ENCODE data around the gene TLR2. TPM values are rescaled to one million over a fixed set of nuclear protein-coding genes. Genes with fewer than 3 reads are reported as not detected.

TLR2 gene
- total RNA-seq, 1 experiment from 2014 or later: 0.28 TPM

DNA sequence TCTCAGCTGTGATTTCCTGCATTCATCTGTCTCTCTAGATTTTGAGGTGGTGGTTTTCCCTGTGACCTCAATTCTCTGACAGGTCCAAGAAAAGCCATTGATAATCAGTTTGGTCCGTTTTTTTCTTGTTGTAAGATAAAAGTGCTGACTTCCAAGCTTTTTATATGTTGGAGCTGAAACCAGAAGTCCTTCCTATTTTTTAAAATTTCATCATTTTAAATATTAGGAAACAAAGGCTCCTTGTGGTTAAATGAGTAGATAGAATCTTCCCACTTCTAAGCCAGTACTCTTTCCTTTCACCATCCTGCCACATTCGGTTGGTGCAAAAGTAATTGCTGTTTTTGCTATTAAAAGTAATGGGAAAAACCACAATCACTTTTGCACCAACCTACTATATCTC lies 57.5 kb downstream of the TLR2 start:
- in situ Hi-C loops (cut with HindIII; ENCODE audit: low pct_unique_long_range_greater_than_20kb, low sequenced_read_pairs): no loop called here
- no peak for ATAC-seq
- intact Hi-C loops (cut with micrococcal nuclease; ENCODE audit: unreplicated experiment): loop anchor here (10.0 kb wide), 1 partner anchor 397 kb away; the partner anchor contains the start of gene MND1

DNA sequence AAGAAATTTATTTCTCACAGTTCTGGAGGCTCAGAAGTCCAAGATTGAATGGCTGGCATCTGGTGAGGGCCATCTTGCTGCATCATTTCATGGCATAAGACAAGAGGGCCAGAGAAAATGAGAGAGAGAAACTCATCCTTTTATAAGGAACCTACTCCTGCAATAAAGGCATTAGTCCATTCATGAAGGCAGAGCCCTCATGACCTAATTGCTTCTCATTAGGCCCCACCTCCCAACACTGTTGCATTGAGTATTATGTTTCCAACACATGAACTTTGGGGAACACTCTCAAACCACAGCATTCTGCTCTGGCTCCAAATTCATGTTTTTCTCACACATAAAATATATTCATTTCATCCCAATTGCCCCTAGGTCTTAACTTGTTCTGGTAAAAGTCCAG lies 61.6 kb downstream of the TLR2 start:
- intact Hi-C loops (cut with micrococcal nuclease; ENCODE audit: unreplicated experiment) (loop anchor here (10.0 kb wide), 1 partner anchor 401 kb away; the partner anchor contains the start of gene MND1), in situ Hi-C loops (cut with HindIII; ENCODE audit: low pct_unique_long_range_greater_than_20kb, low sequenced_read_pairs) (no loop called here)
- no peaks in the 10 kb centered on the region for H3K36me3 ChIP-seq (ENCODE audit: control insufficient read depth, insufficient read depth, low read length)
- H3K27ac ChIP-seq (ENCODE audit: low read length): no peak overlapping the region
- ATAC-seq (no peak), DNase-seq (ENCODE audit: low read depth, low spot score) (no peak)
- no TSS peak for BruUV-seq (replicated peaks)
- no peaks in the 10 kb centered on the region for H3K27me3 ChIP-seq (ENCODE audit: control insufficient read depth, insufficient read depth, low read length)
- no peaks in the 10 kb centered on the region for H3K4me1 ChIP-seq (ENCODE audit: control insufficient read depth, insufficient read depth, low read length)
- TF ChIP-seq POLR2AphosphoS5 (IDR thresholded peaks at IDR 0.05; ENCODE audit: low read depth, low read length): no peak
- TF ChIP-seq, protein P1, sequence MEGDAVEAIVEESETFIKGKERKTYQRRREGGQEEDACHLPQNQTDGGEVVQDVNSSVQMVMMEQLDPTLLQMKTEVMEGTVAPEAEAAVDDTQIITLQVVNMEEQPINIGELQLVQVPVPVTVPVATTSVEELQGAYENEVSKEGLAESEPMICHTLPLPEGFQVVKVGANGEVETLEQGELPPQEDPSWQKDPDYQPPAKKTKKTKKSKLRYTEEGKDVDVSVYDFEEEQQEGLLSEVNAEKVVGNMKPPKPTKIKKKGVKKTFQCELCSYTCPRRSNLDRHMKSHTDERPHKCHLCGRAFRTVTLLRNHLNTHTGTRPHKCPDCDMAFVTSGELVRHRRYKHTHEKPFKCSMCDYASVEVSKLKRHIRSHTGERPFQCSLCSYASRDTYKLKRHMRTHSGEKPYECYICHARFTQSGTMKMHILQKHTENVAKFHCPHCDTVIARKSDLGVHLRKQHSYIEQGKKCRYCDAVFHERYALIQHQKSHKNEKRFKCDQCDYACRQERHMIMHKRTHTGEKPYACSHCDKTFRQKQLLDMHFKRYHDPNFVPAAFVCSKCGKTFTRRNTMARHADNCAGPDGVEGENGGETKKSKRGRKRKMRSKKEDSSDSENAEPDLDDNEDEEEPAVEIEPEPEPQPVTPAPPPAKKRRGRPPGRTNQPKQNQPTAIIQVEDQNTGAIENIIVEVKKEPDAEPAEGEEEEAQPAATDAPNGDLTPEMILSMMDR (IDR thresholded peaks at IDR 0.05): no peak
- no peak for TF ChIP-seq TCF7L2 (IDR thresholded peaks at IDR 0.05; ENCODE audit: low read depth, low read length)
- TF ChIP-seq, protein P2, sequence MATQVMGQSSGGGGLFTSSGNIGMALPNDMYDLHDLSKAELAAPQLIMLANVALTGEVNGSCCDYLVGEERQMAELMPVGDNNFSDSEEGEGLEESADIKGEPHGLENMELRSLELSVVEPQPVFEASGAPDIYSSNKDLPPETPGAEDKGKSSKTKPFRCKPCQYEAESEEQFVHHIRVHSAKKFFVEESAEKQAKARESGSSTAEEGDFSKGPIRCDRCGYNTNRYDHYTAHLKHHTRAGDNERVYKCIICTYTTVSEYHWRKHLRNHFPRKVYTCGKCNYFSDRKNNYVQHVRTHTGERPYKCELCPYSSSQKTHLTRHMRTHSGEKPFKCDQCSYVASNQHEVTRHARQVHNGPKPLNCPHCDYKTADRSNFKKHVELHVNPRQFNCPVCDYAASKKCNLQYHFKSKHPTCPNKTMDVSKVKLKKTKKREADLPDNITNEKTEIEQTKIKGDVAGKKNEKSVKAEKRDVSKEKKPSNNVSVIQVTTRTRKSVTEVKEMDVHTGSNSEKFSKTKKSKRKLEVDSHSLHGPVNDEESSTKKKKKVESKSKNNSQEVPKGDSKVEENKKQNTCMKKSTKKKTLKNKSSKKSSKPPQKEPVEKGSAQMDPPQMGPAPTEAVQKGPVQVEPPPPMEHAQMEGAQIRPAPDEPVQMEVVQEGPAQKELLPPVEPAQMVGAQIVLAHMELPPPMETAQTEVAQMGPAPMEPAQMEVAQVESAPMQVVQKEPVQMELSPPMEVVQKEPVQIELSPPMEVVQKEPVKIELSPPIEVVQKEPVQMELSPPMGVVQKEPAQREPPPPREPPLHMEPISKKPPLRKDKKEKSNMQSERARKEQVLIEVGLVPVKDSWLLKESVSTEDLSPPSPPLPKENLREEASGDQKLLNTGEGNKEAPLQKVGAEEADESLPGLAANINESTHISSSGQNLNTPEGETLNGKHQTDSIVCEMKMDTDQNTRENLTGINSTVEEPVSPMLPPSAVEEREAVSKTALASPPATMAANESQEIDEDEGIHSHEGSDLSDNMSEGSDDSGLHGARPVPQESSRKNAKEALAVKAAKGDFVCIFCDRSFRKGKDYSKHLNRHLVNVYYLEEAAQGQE (IDR thresholded peaks at IDR 0.05; ENCODE audit: insufficient read depth in 1 of 2, low read depth in 2 of 2, low read length in 1 of 2): no peak
- TF ChIP-seq SIN3A (IDR thresholded peaks at IDR 0.05; ENCODE audit: borderline replicate concordance, insufficient read depth, low read depth, low read length): no peak
- CTCF ChIA-PET: no interaction called here
- POLR2A ChIA-PET: no interaction called here
- no peaks in the 10 kb centered on the region for H3K9me3 ChIP-seq (ENCODE audit: control insufficient read depth, insufficient read depth, low read depth, low read length)
- H3K4me3 ChIP-seq (ENCODE audit: low read depth in 2 of 2, low read length in 2 of 2): no peak overlapping the region

More for the DNA sequence above, 57.5 kb downstream of the TLR2 start:
- POLR2A ChIA-PET: no interaction called here
- Histone ChIP-seq H3K27me3 (ENCODE audit: control insufficient read depth, insufficient read depth, low read length) (no peaks in the 10 kb centered on the region), H3K4me1 (ENCODE audit: control insufficient read depth, insufficient read depth, low read length) (no peaks in the 10 kb centered on the region), H3K36me3 (ENCODE audit: control insufficient read depth, insufficient read depth, low read length) (no peaks in the 10 kb centered on the region), H3K9me3 (ENCODE audit: control insufficient read depth, insufficient read depth, low read depth, low read length) (no peaks in the 10 kb centered on the region), H3K27ac (ENCODE audit: low read length) (no peak overlapping the region), H3K4me3 (ENCODE audit: low read depth in 2 of 2, low read length in 2 of 2) (no peak overlapping the region)
- no TSS peak for BruUV-seq (replicated peaks)
- no peak for DNase-seq (ENCODE audit: low read depth, low spot score)
- TF ChIP-seq POLR2AphosphoS5 (IDR thresholded peaks at IDR 0.05; ENCODE audit: low read depth, low read length): no peak
- TF ChIP-seq, protein P1 (IDR thresholded peaks at IDR 0.05): no peak
- no peak for TF ChIP-seq SIN3A (IDR thresholded peaks at IDR 0.05; ENCODE audit: borderline replicate concordance, insufficient read depth, low read depth, low read length)
- TF ChIP-seq, protein P2 (IDR thresholded peaks at IDR 0.05; ENCODE audit: insufficient read depth in 1 of 2, low read depth in 2 of 2, low read length in 1 of 2): no peak
- no peak for TF ChIP-seq TCF7L2 (IDR thresholded peaks at IDR 0.05; ENCODE audit: low read depth, low read length)
- CTCF ChIA-PET: no interaction called here
